GM23338 (cell line): ENCODE measurements around the gene MAP4K5.

Experiments
- CREB1 ChIP-seq: fragments of 250-450 bp; sonication (Bioruptor Pico); IDR thresholded peaks from 2 replicates; pipeline ENCODE4 v1.5.0; 2020; ENCODE audit warnings: low read depth, mild to moderate bottlenecking, moderate library complexity
- EZH2phosphoT487 ChIP-seq: fragments of 200-600 bp; sonication (generic); IDR thresholded peaks from one replicate; pipeline ENCODE4 v1.8.1; 2018; ENCODE audit warnings: antibody characterized with exemption; ENCODE audit not compliant: unreplicated experiment
- POLR2AphosphoS5 ChIP-seq: IDR thresholded peaks from 2 replicates; pipeline ENCODE4 v1.6.1; 2016; ENCODE audit warnings: antibody characterized with exemption, low read depth
- REST ChIP-seq: IDR thresholded peaks from one replicate; pipeline ENCODE4 v1.6.1; 2018; ENCODE audit warnings: antibody characterized with exemption; ENCODE audit not compliant: unreplicated experiment
- TF ChIP-seq, protein P1 (sequence below), 2 experiments: fragments of 200-600 bp in 1 of 2; sonication (generic) in 1 of 2; conservative IDR thresholded peaks; 2 replicates each; pipeline versions ENCODE4 v1.5.1 to v1.6.1; 2016 to 2017; ENCODE audit warnings: antibody characterized with exemption in 2 of 2, low read depth in 2 of 2, mild to moderate bottlenecking in 2 of 2, moderate library complexity in 1 of 2

- TF ChIP-seq, protein P1, sequence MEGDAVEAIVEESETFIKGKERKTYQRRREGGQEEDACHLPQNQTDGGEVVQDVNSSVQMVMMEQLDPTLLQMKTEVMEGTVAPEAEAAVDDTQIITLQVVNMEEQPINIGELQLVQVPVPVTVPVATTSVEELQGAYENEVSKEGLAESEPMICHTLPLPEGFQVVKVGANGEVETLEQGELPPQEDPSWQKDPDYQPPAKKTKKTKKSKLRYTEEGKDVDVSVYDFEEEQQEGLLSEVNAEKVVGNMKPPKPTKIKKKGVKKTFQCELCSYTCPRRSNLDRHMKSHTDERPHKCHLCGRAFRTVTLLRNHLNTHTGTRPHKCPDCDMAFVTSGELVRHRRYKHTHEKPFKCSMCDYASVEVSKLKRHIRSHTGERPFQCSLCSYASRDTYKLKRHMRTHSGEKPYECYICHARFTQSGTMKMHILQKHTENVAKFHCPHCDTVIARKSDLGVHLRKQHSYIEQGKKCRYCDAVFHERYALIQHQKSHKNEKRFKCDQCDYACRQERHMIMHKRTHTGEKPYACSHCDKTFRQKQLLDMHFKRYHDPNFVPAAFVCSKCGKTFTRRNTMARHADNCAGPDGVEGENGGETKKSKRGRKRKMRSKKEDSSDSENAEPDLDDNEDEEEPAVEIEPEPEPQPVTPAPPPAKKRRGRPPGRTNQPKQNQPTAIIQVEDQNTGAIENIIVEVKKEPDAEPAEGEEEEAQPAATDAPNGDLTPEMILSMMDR (conservative IDR thresholded peaks at IDR 0.05; ENCODE audit: low read depth in 2 of 2): no peak
- TF ChIP-seq POLR2AphosphoS5 (no peak), EZH2phosphoT487 (no peak), REST (no peak), CREB1 (CRISPR knock-in tag) (no peak)
These were observed 2.0 kb downstream of the MAP4K5 start for GRCh38 chr14:50530358-50530757.
